Measurements from ENCODE around the gene ZNF76. TPM values are rescaled to one million over a fixed set of nuclear protein-coding genes. Genes with fewer than 3 reads are reported as not detected.
A peak's percentile ranks its signal among the peaks of the same experiment; 100 is the strongest.

ZNF76 gene
- total and polyA plus RNA-seq, 2 of the 13 experiments (the other 11 are each of a cell fraction or from before 2014, with no cell fraction given) = 13.2 to 26.4 TPM

GRCh38 chr6:35294308-35294945 lies 34.9 kb downstream of the ZNF76 start (continued):
- TF ChIP-seq BCL3 (CRISPR knock-in tag; IDR thresholded peaks at IDR 0.05) (no peak), ELF1 (CRISPR knock-in tag; IDR thresholded peaks at IDR 0.05) (no peak), CC2D1A (CRISPR knock-in tag; IDR thresholded peaks at IDR 0.05) (no peak), JDP2 (CRISPR knock-in tag; IDR thresholded peaks at IDR 0.05; ENCODE audit: borderline replicate concordance) (no peak), ZBTB8A (CRISPR knock-in tag; IDR thresholded peaks at IDR 0.05; ENCODE audit: borderline replicate concordance, low read depth) (no peak), RAD21 (CRISPR knock-in tag; IDR thresholded peaks at IDR 0.05) (peak; percentile 71), REL (CRISPR knock-in tag; conservative IDR thresholded peaks at IDR 0.05) (no peak), NFKBIZ (CRISPR knock-in tag; IDR thresholded peaks at IDR 0.05) (0 out of 2 replicates have a peak, but pooled peaks have one; percentile 27), KLF11 (CRISPR knock-in tag; IDR thresholded peaks at IDR 0.05) (no peak), TEAD2 (CRISPR knock-in tag; IDR thresholded peaks at IDR 0.05) (no peak), ATF1 (CRISPR knock-in tag; IDR thresholded peaks at IDR 0.05) (no peak), CTCF (CRISPR knock-in tag; IDR thresholded peaks at IDR 0.05) (peak; percentile 96), HOMEZ (CRISPR knock-in tag; IDR thresholded peaks at IDR 0.05; ENCODE audit: low read depth) (0 out of 2 replicates have a peak, but pooled peaks have one; percentile 44), ARID3A (IDR thresholded peaks at IDR 0.05; ENCODE audit: low read depth, low read length) (0 out of 2 replicates have a peak, but pooled peaks have one; percentile 13), ZNF331 (CRISPR knock-in tag; IDR thresholded peaks at IDR 0.05) (peak; percentile 45; the same call in 1 of the 2 replicates), DR1 (CRISPR knock-in tag; IDR thresholded peaks at IDR 0.05) (no peak), SAP130 (CRISPR knock-in tag; IDR thresholded peaks at IDR 0.05; ENCODE audit: low read depth) (peak; percentile 52; the same call in 1 of the 2 replicates), TAF15 (IDR thresholded peaks at IDR 0.05; ENCODE audit: low read depth, low read length, poor library complexity, severe bottlenecking) (no peak), ZNF709 (CRISPR knock-in tag; IDR thresholded peaks at IDR 0.05) (no peak)
